ENCODE results near the gene NUMB. TPM values are rescaled to one million over a fixed set of nuclear protein-coding genes. Genes with fewer than 3 reads are reported as not detected.

The NUMB gene
- total RNA-seq, 4 donors from 2014 or later: 49.2 to 63.4 (median 50.7) TPM

- intact Hi-C loops (cut with DNase I): no loop called here
- Histone ChIP-seq H3K4me1 (peaks cover under 1 to 3% (median under 1%) of the 10 kb centered on the region in 4 donors), H3K27me3 (no peaks in the 10 kb centered on the region), H3K4me3 (no peak overlapping the region), H3K27ac (replicated peaks in 1 of 4) (no peak overlapping the region), H3K36me3 (peaks cover 0 to 91% (median 22%) of the 10 kb centered on the region in 4 donors), H3K9me3 (no peaks in the 10 kb centered on the region)
- WGBS: 89% methylated on average over 14 of the region's 23 CpGs
- TF ChIP-seq POLR2AphosphoS5 (IDR thresholded peaks at IDR 0.05): no peak
- TF ChIP-seq POLR2A (IDR thresholded peaks at IDR 0.05; ENCODE audit: low read depth): no peak
- no peak for TF ChIP-seq EP300 (IDR thresholded peaks at IDR 0.05)
- no peak for TF ChIP-seq CTCF (IDR thresholded peaks at IDR 0.05)
- DNase-seq (ENCODE audit: extremely low spot score): no peak
These were observed 194.1 kb downstream of the NUMB start for GRCh38 chr14:73264080-73264884.

- TF ChIP-seq CTCF (IDR thresholded peaks at IDR 0.05) (no peak), EP300 (IDR thresholded peaks at IDR 0.05) (no peak), POLR2A (IDR thresholded peaks at IDR 0.05; ENCODE audit: low read depth) (no peak), POLR2AphosphoS5 (IDR thresholded peaks at IDR 0.05) (no peak)
- no CpG with 5 or more reads among the region's 7 CpGs for WGBS
These were observed 194.7 kb downstream of the NUMB start for GRCh38 chr14:73263606-73264005.

GRCh38 chr14:73262427-73263183 lies 195.7 kb downstream of the NUMB start:
- H3K4me3 ChIP-seq: no peak overlapping the region
- DNase-seq (ENCODE audit: extremely low spot score): no peak
- WGBS: 90% methylated on average over 15 of the region's 20 CpGs
- H3K27me3 ChIP-seq: no peaks in the 10 kb centered on the region
- intact Hi-C loops (cut with DNase I): no loop called here
- H3K36me3 ChIP-seq: peaks cover 0 to 84% (median 25%) of the 10 kb centered on the region in 4 donors
- no peaks in the 10 kb centered on the region for H3K4me1 ChIP-seq
- H3K9me3 ChIP-seq: no peaks in the 10 kb centered on the region
- H3K27ac ChIP-seq (replicated peaks in 1 of 4): no peak overlapping the region
- TF ChIP-seq POLR2A (IDR thresholded peaks at IDR 0.05; ENCODE audit: low read depth) (no peak), CTCF (IDR thresholded peaks at IDR 0.05) (no peak), EP300 (IDR thresholded peaks at IDR 0.05) (no peak), POLR2AphosphoS5 (IDR thresholded peaks at IDR 0.05) (no peak)

More at GRCh38 chr14:73263606-73264005, 194.7 kb downstream of the NUMB start:
- no peak for DNase-seq (ENCODE audit: extremely low spot score)
- H3K27ac ChIP-seq (replicated peaks in 1 of 4): no peak overlapping the region
- peaks cover 0 to 92% (median 25%) of the 10 kb centered on the region in 4 donors for H3K36me3 ChIP-seq
- H3K4me1 ChIP-seq: no peaks in the 10 kb centered on the region
- intact Hi-C loops (cut with DNase I): no loop called here
- H3K4me3 ChIP-seq: no peak overlapping the region
- no peaks in the 10 kb centered on the region for H3K9me3 ChIP-seq
- no peaks in the 10 kb centered on the region for H3K27me3 ChIP-seq

GRCh38 chr14:73261520-73262426 lies 196.6 kb downstream of the NUMB start:
- DNase-seq (ENCODE audit: extremely low spot score): no peak
- Histone ChIP-seq H3K4me3 (no peak overlapping the region), H3K36me3 (peaks cover 0 to 80% (median 25%) of the 10 kb centered on the region in 4 donors), H3K9me3 (no peaks in the 10 kb centered on the region), H3K4me1 (no peaks in the 10 kb centered on the region), H3K27me3 (no peaks in the 10 kb centered on the region), H3K27ac (replicated peaks in 1 of 4) (no peak overlapping the region)
- intact Hi-C loops (cut with DNase I): no loop called here
- 94% methylated on average over 6 of the region's 15 CpGs for WGBS
- TF ChIP-seq CTCF (IDR thresholded peaks at IDR 0.05) (no peak), POLR2A (IDR thresholded peaks at IDR 0.05; ENCODE audit: low read depth) (no peak)

Measured in esophagus muscularis mucosa (tissue), 4 donors.